GM12864 (cell line): ENCODE measurements around the gene TEN1.

Experiments used
- DNase-seq: peaks from one replicate; pipeline ENCODE4 v3.0.0-alpha.2; 2011; ENCODE audit warnings: low read depth
- H3K4me3 ChIP-seq: 2 replicates; pipeline ENCODE4 v1.5.1; 2011; ENCODE audit warnings: mild to moderate bottlenecking, low read depth, low read length, control low read depth
- TF ChIP-seq, protein P1 (sequence below): IDR thresholded peaks from 2 replicates; pipeline ENCODE4 v1.5.1; 2011; ENCODE audit warnings: low read depth, mild to moderate bottlenecking, moderate library complexity, low read length, control low read depth, inconsistent platforms; ENCODE audit errors: missing control alignments

TEN1 gene

DNA sequence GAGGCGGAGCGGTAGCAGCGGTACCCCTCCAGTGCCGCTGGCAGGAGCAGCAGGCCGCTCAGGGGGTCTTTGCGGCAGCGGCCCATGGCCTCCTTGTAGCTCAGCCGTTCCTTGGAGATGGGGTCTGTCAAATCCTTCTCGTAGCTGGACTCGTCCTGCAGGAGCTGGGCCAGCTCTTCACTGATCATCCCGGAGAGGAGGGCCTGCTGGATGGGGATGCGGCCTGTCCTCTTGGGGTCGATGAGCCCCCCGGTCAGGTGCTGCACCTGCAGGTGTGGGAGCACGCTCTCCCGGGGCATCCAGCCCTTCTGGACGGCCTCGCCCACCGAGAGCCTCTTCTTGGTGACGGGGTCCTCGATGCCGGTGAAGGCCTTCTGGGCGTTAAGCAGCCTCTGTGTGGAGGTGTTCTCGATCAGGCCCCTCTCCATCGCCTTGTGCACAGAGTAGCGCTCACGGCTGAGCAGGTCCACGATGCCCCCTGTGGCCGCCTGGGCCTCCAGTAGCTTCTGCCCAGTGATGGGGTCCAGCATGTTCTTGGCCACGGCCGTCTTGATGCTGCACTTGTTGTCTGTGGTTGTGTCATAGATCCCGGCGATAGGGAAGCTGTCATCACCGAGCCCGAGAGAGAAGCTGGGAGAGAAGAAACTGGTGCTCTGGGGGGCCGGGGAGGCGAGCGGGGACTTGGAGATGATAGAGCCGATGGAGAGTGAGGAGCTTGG, 28.2 kb downstream of the TEN1 start:
- no peak for DNase-seq
- H3K4me3 ChIP-seq = no peak overlapping the region
- TF ChIP-seq, protein P1, sequence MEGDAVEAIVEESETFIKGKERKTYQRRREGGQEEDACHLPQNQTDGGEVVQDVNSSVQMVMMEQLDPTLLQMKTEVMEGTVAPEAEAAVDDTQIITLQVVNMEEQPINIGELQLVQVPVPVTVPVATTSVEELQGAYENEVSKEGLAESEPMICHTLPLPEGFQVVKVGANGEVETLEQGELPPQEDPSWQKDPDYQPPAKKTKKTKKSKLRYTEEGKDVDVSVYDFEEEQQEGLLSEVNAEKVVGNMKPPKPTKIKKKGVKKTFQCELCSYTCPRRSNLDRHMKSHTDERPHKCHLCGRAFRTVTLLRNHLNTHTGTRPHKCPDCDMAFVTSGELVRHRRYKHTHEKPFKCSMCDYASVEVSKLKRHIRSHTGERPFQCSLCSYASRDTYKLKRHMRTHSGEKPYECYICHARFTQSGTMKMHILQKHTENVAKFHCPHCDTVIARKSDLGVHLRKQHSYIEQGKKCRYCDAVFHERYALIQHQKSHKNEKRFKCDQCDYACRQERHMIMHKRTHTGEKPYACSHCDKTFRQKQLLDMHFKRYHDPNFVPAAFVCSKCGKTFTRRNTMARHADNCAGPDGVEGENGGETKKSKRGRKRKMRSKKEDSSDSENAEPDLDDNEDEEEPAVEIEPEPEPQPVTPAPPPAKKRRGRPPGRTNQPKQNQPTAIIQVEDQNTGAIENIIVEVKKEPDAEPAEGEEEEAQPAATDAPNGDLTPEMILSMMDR = no peak

- no peak overlapping the region for H3K4me3 ChIP-seq
- TF ChIP-seq, protein P1 = no peak
- DNase-seq = no peak
Observed at GRCh38 chr17:76007850-76008165, 28.8 kb downstream of the TEN1 start.

DNA sequence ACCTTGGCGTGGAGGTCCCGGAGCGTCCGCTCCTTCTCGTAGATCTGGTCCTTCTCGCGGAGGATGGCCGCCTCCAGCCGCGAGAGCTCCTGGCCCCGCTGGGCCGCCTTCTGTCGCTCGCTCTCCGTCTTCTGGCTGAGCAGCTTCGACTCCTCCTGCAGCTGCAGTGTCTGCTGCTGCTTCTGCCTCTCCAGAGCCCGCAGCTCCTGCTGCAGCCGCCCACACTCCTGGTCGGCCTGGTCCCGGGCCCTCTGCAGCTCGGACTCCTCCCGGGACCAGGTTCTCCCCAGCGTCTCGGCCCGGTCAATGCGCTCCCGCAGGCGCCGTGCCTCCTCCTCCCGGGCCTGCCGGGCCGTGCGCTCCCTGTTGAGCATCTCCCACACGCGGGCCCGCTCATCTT, 29.2 kb downstream of the TEN1 start:
- TF ChIP-seq, protein P1 = no peak
- no peak for DNase-seq
- no peak overlapping the region for H3K4me3 ChIP-seq

- TF ChIP-seq, protein P1 = no peak
- no peak overlapping the region for H3K4me3 ChIP-seq
- DNase-seq = no peak
Observed at GRCh38 chr17:76008630-76009425, 29.8 kb downstream of the TEN1 start.

GRCh38 chr17:76009447-76009846, 30.4 kb downstream of the TEN1 start:
- TF ChIP-seq, protein P1 = no peak
- H3K4me3 ChIP-seq = no peak overlapping the region
- DNase-seq = no peak

DNA sequence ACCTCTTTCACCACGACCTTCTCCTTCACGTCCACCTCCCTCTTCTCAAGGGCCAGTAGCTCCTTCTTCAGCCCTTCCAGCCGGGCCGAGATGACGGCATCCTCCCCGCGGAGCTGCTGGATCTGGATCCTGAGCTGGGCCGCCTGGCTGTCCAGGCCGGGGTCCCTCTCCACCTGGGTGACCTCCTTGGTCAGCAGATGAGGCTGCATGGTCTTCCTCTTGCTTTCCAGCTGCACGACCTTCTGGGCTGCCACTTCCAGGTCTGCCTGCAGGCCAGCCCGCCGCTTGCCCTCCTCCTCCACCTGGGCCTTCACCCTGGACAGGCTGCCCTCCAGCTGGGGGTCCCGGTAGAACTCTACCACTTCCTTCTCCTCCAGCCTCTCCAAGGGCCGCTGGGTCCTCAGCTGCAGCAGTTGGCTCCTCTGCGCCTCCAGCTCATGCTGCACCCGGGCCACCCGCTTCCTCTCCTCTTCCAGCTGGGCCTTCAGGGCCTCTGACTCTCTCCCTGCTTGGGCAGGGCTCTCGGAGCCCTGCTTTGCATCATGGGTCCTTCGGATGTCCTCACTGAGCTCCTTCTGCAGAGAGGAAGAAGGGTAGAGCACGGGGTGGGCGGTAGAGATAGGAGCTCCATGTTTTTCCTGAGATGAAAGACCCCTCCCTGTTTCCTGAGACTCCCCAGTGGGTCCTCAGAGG, 31.1 kb downstream of the TEN1 start:
- TF ChIP-seq, protein P1 = no peak
- no peak for DNase-seq
- H3K4me3 ChIP-seq = no peak overlapping the region
